GM12878 (cell line): ENCODE measurements around the gene SPRR3. TPM values are rescaled to one million over a fixed set of nuclear protein-coding genes. Genes with fewer than 3 reads are reported as not detected.

Source experiments
- ATAC-seq: fragments of 200-7000 bp; cut with Tn5 transposase; 3 replicates; pipeline ENCODE4 v1.9.1; 2020; ENCODE audit warnings: mild to moderate bottlenecking, moderate library complexity
- BruUV-seq: library from RNA; stranded (reverse); fragments of 400-500 nt; replicated peaks from 2 replicates; lab custom pipeline; 2021; lab: Mats Ljungman, UMichigan
- CTCF ChIA-PET: fragments of 300-600 bp; sonication (Branson Sonifier 250); formaldehyde crosslinking; extraction: SDS; loops from one replicate; lab custom pipeline; 2021; ENCODE audit warnings: inconsistent platforms; lab: Yijun Ruan, JAX
- POLR2A ChIA-PET: fragments of 350-600 bp; formaldehyde crosslinking; extraction: SDS; loops from one replicate; lab custom pipeline; 2021; ENCODE audit warnings: inconsistent platforms; lab: Charles Lee
- RAD21 ChIA-PET: fragments of 300-600 bp; sonication (Branson Sonifier 250); formaldehyde crosslinking; loops from one replicate; lab custom pipeline; 2023; ENCODE audit warnings: antibody characterized with exemption; ENCODE audit not compliant: unreplicated experiment; lab: Charles Lee
- SMC1A ChIA-PET: fragments of 300-600 bp; sonication (Branson Sonifier 250); formaldehyde crosslinking; loops from one replicate; lab custom pipeline; 2023; ENCODE audit not compliant: unreplicated experiment, uncharacterized antibody; lab: Charles Lee
- DNase-seq: peaks from one replicate; pipeline ENCODE4 v3.0.0-alpha.2; 2011; ENCODE audit warnings: low read depth, low spot score
- FAIRE-seq: peaks from 3 replicates; lab custom pipeline; 2011; peaks lifted over from hg19 to GRCh38; lab: Jason Lieb, UNC
- H2AFZ ChIP-seq: 2 replicates; pipeline ENCODE4 v1.6.0; 2011; ENCODE audit warnings: low read depth, low read length, control low read depth; ENCODE audit not compliant: control insufficient read depth
- H3K27ac ChIP-seq: 2 replicates; pipeline ENCODE4 v1.5.1; 2011; ENCODE audit warnings: control low read depth; ENCODE audit not compliant: control insufficient read depth, insufficient read depth
- H3K27me3 ChIP-seq, 2 experiments: replicated peaks in 1 of 2; 2 replicates each; pipeline versions ENCODE4 v1.6.0 to v1.6.1; 2011; ENCODE audit warnings: low read length in 1 of 2; ENCODE audit not compliant: control insufficient read depth in 2 of 2, insufficient read depth in 2 of 2
- H3K36me3 ChIP-seq, 2 experiments: 2 replicates each; pipeline ENCODE4 v1.5.1; 2011; ENCODE audit warnings: low read length in 1 of 2; ENCODE audit not compliant: control insufficient read depth in 2 of 2, insufficient read depth in 2 of 2
- H3K4me1 ChIP-seq: 2 replicates; pipeline ENCODE4 v1.6.1; 2011; ENCODE audit warnings: mild to moderate bottlenecking, low read length, moderate library complexity, mixed read lengths; ENCODE audit not compliant: control insufficient read depth, insufficient read depth
- H3K4me2 ChIP-seq: 2 replicates; pipeline ENCODE4 v1.6.0; 2011; ENCODE audit warnings: control low read depth; ENCODE audit not compliant: control insufficient read depth, insufficient read depth
- H3K4me3 ChIP-seq: fragments of 200-600 bp; sonication (generic); 2 replicates; pipeline ENCODE4 v1.5.1; 2016
- H3K79me2 ChIP-seq: 2 replicates; pipeline ENCODE4 v1.6.0; 2011; ENCODE audit warnings: low read length; ENCODE audit not compliant: control insufficient read depth, insufficient read depth
- H3K9ac ChIP-seq: 2 replicates; pipeline ENCODE4 v1.8.0; 2011; ENCODE audit warnings: low read length, control low read depth, mixed read lengths; ENCODE audit not compliant: control insufficient read depth, insufficient read depth
- H3K9me3 ChIP-seq: replicated peaks from 3 replicates; pipeline ENCODE4 v1.5.1; 2011; ENCODE audit warnings: mild to moderate bottlenecking, low read length; ENCODE audit not compliant: control insufficient read depth, insufficient read depth
- H4K20me1 ChIP-seq: 2 replicates; pipeline ENCODE4 v1.6.0; 2011; ENCODE audit not compliant: control insufficient read depth, insufficient read depth
- CBX3 ChIP-seq: fragments of 200-600 bp; sonication (generic); IDR thresholded peaks from 2 replicates; pipeline ENCODE4 v1.6.1; 2016; ENCODE audit warnings: low read depth, borderline replicate concordance
- CHD4 ChIP-seq: fragments of 200-600 bp; sonication (generic); IDR thresholded peaks from 2 replicates; pipeline ENCODE4 v1.6.1; 2016; ENCODE audit warnings: mild to moderate bottlenecking
- FOXK2 ChIP-seq: fragments of 450-650 bp; IDR thresholded peaks from 2 replicates; pipeline ENCODE4 v1.6.1; 2017; ENCODE audit warnings: mild to moderate bottlenecking, moderate library complexity
- HDAC2 ChIP-seq: fragments of 200-600 bp; sonication (generic); IDR thresholded peaks from 2 replicates; pipeline ENCODE4 v1.6.1; 2017
- KLF5 ChIP-seq: fragments of 450-650 bp; IDR thresholded peaks from 2 replicates; pipeline ENCODE4 v1.6.1; 2014; ENCODE audit warnings: mild to moderate bottlenecking; ENCODE audit not compliant: partially characterized antibody
- MTA2 ChIP-seq: fragments of 450-650 bp; IDR thresholded peaks from 2 replicates; pipeline ENCODE4 v1.6.1; 2016; ENCODE audit warnings: low read depth, mild to moderate bottlenecking, moderate library complexity
- MYB ChIP-seq: fragments of 150-350 bp; IDR thresholded peaks from 2 replicates; pipeline ENCODE4 v1.6.1; 2014; ENCODE audit warnings: mild to moderate bottlenecking, low read depth, low read length, borderline replicate concordance
- NFYB ChIP-seq: IDR thresholded peaks from 2 replicates; pipeline ENCODE4 v1.6.1; 2011; ENCODE audit warnings: low read depth, mild to moderate bottlenecking, low read length, improper control_type of control experiment, moderate library complexity; ENCODE audit not compliant: insufficient read depth
- RAD21 ChIP-seq: IDR thresholded peaks from 2 replicates; pipeline ENCODE4 v1.6.1; 2011; ENCODE audit warnings: mild to moderate bottlenecking, low read depth, low read length, moderate library complexity; ENCODE audit not compliant: insufficient read depth
- RELA ChIP-seq: fragments of 450-650 bp; IDR thresholded peaks from 2 replicates; pipeline ENCODE4 v1.8.0; 2014; ENCODE audit warnings: borderline replicate concordance; ENCODE audit not compliant: partially characterized antibody
- SPI1 ChIP-seq: IDR thresholded peaks from 2 replicates; pipeline ENCODE4 v1.6.1; 2011; ENCODE audit warnings: low read depth, mild to moderate bottlenecking, low read length, moderate library complexity, borderline replicate concordance; ENCODE audit not compliant: insufficient read depth
- TCF7 ChIP-seq: IDR thresholded peaks from 2 replicates; pipeline ENCODE4 v1.6.1; 2014; ENCODE audit warnings: antibody characterized with exemption, borderline replicate concordance
- YY1 ChIP-seq: IDR thresholded peaks from 2 replicates; pipeline ENCODE4 v1.6.1; 2011; ENCODE audit warnings: low read depth, mild to moderate bottlenecking, low read length
- ZNF217 ChIP-seq: fragments of 450-650 bp; IDR thresholded peaks from 2 replicates; pipeline ENCODE4 v1.6.1; 2017; ENCODE audit warnings: antibody characterized with exemption, mild to moderate bottlenecking
- in situ Hi-C: fragments of 300-500 bp; cut with MboI; formaldehyde crosslinking; loops from 9 replicates; pipeline ENCODE4 v1.14.3; 2018; ENCODE audit warnings: mixed read lengths
- intact Hi-C: fragments of 100-400 bp; cut with micrococcal nuclease; formaldehyde crosslinking; loops from one replicate; pipeline ENCODE4 v1.14.2; 2022; ENCODE audit not compliant: unreplicated experiment
- polyA plus RNA-seq, 11 experiments: library from polyadenylated mRNA; depleted of rRNA in 4 of 11; unstranded in 6 of 11; stranded (reverse) in 5 of 11; fragments of >200 nt; fragmentation: Nextera tagmentation in 4 of 11; fragmentation: Illumina TruSeq in 1 of 11; extraction: Ambion mirVana in 4 of 11; extraction: Trizol in 1 of 11; gene quantifications; 1 replicate in 1 of 11; 2 replicates in 10 of 11; pipeline versions ENCODE4 v1.2.1 to v1.2.3, GENCODE V29; 2011 to 2016; ENCODE audit warnings: inconsistent platforms in 2 of 11, missing spikeins in 2 of 11, low read depth in 1 of 11
- total RNA-seq, 4 experiments: library from RNA; depleted of rRNA in 3 of 4; stranded (reverse); fragments of >200 nt in 3 of 4; fragmentation: Illumina TruSeq in 1 of 4; extraction: Trizol in 1 of 4; gene quantifications; 2 replicates each; pipeline versions ENCODE4 v1.2.1 to v1.2.3, GENCODE V29; 2013 to 2021
- TF ChIP-seq, protein P1 (sequence below): fragments of 450-650 bp; IDR thresholded peaks from 2 replicates; pipeline ENCODE4 v1.6.1; 2014; ENCODE audit warnings: mild to moderate bottlenecking
- TF ChIP-seq, protein P2 (sequence below): IDR thresholded peaks from 2 replicates; pipeline ENCODE4 v1.6.1; 2011; ENCODE audit warnings: borderline replicate concordance, low read depth, mild to moderate bottlenecking, moderate library complexity, mixed read lengths, low read length; ENCODE audit not compliant: insufficient read depth; ENCODE audit errors: extremely low read length
- TF ChIP-seq, protein P3 (sequence below): fragments of 450-650 bp; IDR thresholded peaks from 2 replicates; pipeline ENCODE4 v1.6.1; 2017; ENCODE audit warnings: antibody characterized with exemption, mild to moderate bottlenecking, moderate library complexity

Gene SPRR3
- total and polyA plus RNA-seq, 10 of the 15 experiments (the other 5 are each of a cell fraction or from before 2014, with no cell fraction given) = not detected

DNA sequence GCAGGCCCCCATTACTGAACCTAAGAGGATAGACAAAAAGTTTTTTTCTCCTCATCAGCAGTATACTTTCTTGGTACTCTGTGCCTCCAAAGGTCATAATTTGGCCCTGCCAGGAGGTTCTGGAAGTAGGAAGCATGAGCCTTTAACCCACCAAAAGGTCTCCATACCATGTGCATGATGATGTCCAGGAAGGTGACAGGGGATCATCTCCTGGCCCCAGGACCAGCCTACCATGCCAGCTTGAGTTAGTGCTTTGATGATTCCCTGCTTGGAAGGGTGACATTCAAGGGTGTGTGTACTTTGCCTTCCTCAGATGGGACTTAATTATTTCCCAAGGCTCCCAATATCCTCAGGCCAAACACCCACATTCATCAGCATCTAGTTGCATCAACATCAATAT is 23.9 kb upstream of the SPRR3 start:
- no peak for ATAC-seq
- no TSS peak for BruUV-seq
- no peak overlapping the region for H3K4me2 ChIP-seq
- no peak for DNase-seq
- H3K27ac ChIP-seq = no peak overlapping the region
- H3K79me2 ChIP-seq = no peaks in the 10 kb centered on the region
- H3K4me3 ChIP-seq = no peak overlapping the region
- FAIRE-seq = no peak
- ChIA-PET RAD21 (no interaction called here), POLR2A (no interaction called here), SMC1A (no interaction called here), CTCF (no interaction called here)
- intact Hi-C loops = no loop called here
- no peak overlapping the region for H2AFZ ChIP-seq
- no peak overlapping the region for H3K9ac ChIP-seq
- in situ Hi-C loops = no loop called here
- H3K27me3 ChIP-seq = no peaks in the 10 kb centered on the region
- no peaks in the 10 kb centered on the region for H3K4me1 ChIP-seq
- H4K20me1 ChIP-seq = no peaks in the 10 kb centered on the region; the same call in 1 of the 2 replicates
- TF ChIP-seq RAD21 (no peak), ZNF217 (no peak), MYB (no peak), YY1 (no peak), TCF7 (no peak), MTA2 (no peak), NFYB (no peak), FOXK2 (no peak), RELA (no peak), CBX3 (no peak), HDAC2 (no peak), KLF5 (no peak), CHD4 (no peak), SPI1 (no peak)
- TF ChIP-seq, protein P1, sequence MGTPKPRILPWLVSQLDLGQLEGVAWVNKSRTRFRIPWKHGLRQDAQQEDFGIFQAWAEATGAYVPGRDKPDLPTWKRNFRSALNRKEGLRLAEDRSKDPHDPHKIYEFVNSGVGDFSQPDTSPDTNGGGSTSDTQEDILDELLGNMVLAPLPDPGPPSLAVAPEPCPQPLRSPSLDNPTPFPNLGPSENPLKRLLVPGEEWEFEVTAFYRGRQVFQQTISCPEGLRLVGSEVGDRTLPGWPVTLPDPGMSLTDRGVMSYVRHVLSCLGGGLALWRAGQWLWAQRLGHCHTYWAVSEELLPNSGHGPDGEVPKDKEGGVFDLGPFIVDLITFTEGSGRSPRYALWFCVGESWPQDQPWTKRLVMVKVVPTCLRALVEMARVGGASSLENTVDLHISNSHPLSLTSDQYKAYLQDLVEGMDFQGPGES = no peak
- TF ChIP-seq, protein P2, sequence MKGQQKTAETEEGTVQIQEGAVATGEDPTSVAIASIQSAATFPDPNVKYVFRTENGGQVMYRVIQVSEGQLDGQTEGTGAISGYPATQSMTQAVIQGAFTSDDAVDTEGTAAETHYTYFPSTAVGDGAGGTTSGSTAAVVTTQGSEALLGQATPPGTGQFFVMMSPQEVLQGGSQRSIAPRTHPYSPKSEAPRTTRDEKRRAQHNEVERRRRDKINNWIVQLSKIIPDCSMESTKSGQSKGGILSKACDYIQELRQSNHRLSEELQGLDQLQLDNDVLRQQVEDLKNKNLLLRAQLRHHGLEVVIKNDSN = no peak
- TF ChIP-seq, protein P3, sequence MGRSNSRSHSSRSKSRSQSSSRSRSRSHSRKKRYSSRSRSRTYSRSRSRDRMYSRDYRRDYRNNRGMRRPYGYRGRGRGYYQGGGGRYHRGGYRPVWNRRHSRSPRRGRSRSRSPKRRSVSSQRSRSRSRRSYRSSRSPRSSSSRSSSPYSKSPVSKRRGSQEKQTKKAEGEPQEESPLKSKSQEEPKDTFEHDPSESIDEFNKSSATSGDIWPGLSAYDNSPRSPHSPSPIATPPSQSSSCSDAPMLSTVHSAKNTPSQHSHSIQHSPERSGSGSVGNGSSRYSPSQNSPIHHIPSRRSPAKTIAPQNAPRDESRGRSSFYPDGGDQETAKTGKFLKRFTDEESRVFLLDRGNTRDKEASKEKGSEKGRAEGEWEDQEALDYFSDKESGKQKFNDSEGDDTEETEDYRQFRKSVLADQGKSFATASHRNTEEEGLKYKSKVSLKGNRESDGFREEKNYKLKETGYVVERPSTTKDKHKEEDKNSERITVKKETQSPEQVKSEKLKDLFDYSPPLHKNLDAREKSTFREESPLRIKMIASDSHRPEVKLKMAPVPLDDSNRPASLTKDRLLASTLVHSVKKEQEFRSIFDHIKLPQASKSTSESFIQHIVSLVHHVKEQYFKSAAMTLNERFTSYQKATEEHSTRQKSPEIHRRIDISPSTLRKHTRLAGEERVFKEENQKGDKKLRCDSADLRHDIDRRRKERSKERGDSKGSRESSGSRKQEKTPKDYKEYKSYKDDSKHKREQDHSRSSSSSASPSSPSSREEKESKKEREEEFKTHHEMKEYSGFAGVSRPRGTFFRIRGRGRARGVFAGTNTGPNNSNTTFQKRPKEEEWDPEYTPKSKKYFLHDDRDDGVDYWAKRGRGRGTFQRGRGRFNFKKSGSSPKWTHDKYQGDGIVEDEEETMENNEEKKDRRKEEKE = no peak
- H3K9me3 ChIP-seq = no peaks in the 10 kb centered on the region
- H3K36me3 ChIP-seq = no peaks in the 10 kb centered on the region
